Transverse colon (tissue), 4 donors: ENCODE results near the gene NKD1. TPM values are rescaled to one million over a fixed set of nuclear protein-coding genes. Genes with fewer than 3 reads are reported as not detected.
A peak's percentile ranks its signal among the peaks of the same experiment; 100 is the strongest.

Experiments used
- DNase-seq: peaks from one replicate; pipeline ENCODE4 v3.0.0-alpha.2; 2019
- H3K27ac ChIP-seq, 4 donors: fragments of 200-600 bp; sonication (generic); 2 replicates each; pipeline ENCODE4 v1.5.1; 2016 to 2018; ENCODE audit warnings: inconsistent platforms in 4 of 4
- H3K27me3 ChIP-seq: fragments of 200-600 bp; sonication (generic); 2 replicates; pipeline ENCODE4 v1.5.1; 2017; ENCODE audit warnings: inconsistent platforms
- H3K36me3 ChIP-seq, 4 donors: fragments of 200-600 bp; sonication (generic); 2 replicates each; pipeline ENCODE4 v1.5.1; 2017 to 2019; ENCODE audit warnings: inconsistent platforms in 4 of 4
- H3K4me1 ChIP-seq, 4 donors: fragments of 200-600 bp; sonication (generic); 2 replicates each; pipeline ENCODE4 v1.5.1; 2017 to 2020; ENCODE audit warnings: inconsistent platforms in 4 of 4
- H3K4me3 ChIP-seq, 4 donors: fragments of 200-600 bp; sonication (generic); 1 replicate in 1 of 4; 2 replicates in 3 of 4; pipeline versions ENCODE4 v1.5.1 to v1.6.1; 2017 to 2019; ENCODE audit warnings: inconsistent platforms in 4 of 4
- H3K9me3 ChIP-seq, 2 donors: fragments of 200-600 bp; sonication (generic); 2 replicates each; pipeline ENCODE4 v1.5.1; 2017 to 2019; ENCODE audit warnings: inconsistent platforms in 2 of 2
- EP300 ChIP-seq: sonication (generic); formaldehyde crosslinking; IDR thresholded peaks from one replicate; pipeline ENCODE4 v1.6.1; 2017; ENCODE audit warnings: antibody characterized with exemption, low read depth
- POLR2A ChIP-seq: fragments of 450-650 bp; IDR thresholded peaks from one replicate; pipeline ENCODE4 v1.6.1; 2016; ENCODE audit warnings: antibody characterized with exemption, mild to moderate bottlenecking, moderate library complexity
- POLR2AphosphoS5 ChIP-seq, 3 donors: sonication (generic); formaldehyde crosslinking; IDR thresholded peaks; one replicate each; pipeline ENCODE4 v1.6.1; 2016; ENCODE audit warnings: antibody characterized with exemption in 3 of 3
- WGBS, 2 donors: methylation state at CpG; one replicate each; pipeline ENCODE4 v1.1.5; 2018; ENCODE audit warnings: low coverage in 1 of 2; 5-methylcytosine and 5-hydroxymethylcytosine counted together
- in situ Hi-C, 4 donors: fragments of 200-750 bp; cut with MboI; loops; one replicate each; pipeline versions ENCODE4 v1.15.0 to v1.15.1; 2017; ENCODE audit warnings: low sequenced_read_pairs in 3 of 4, low pct_ligation_motif_present in 1 of 4, low pct_unique_long_range_greater_than_20kb in 1 of 4
- intact Hi-C: fragments of 100-400 bp; cut with DNase I; formaldehyde crosslinking; loops from one replicate; pipeline ENCODE4 v1.15.1; 2023; ENCODE audit warnings: low total_unique reads
- total RNA-seq, 4 donors: library from RNA; depleted of rRNA; stranded (reverse); fragments of >200 nt; gene quantifications; one replicate each; pipeline ENCODE4 v1.1.0, GENCODE V29; 2016
- TF ChIP-seq, protein P1 (sequence below), 5 experiments: fragments of 200-600 bp in 3 of 5; fragments of 450-650 bp in 2 of 5; sonication (generic) in 3 of 5; IDR thresholded peaks; 1 replicate in 2 of 5; 2 replicates in 3 of 5; pipeline ENCODE4 v1.5.1; 2016 to 2017; ENCODE audit warnings: antibody characterized with exemption in 5 of 5, inconsistent platforms in 3 of 5, mild to moderate bottlenecking in 2 of 5, moderate library complexity in 1 of 5

NKD1 gene
- total RNA-seq, 4 donors from 2014 or later: 1.7 to 98.1 (median 2.5) TPM

GRCh38 chr16:50642349-50642748, 94.2 kb downstream of the NKD1 start:
- no peak for DNase-seq
- intact Hi-C loops: loop anchor here (5.0 kb wide), 1 partner anchor 260 kb away; no protein-coding TSS in a partner anchor
- 92 to 94% methylated on average over 4 to 5 of the region's 5 CpGs for WGBS, 2 donors
- Histone ChIP-seq H3K4me1 (no peaks in the 10 kb centered on the region), H3K36me3 (no peaks in the 10 kb centered on the region), H3K9me3 (no peaks in the 10 kb centered on the region), H3K4me3 (no peak overlapping the region), H3K27ac (no peak overlapping the region), H3K27me3 (no peaks in the 10 kb centered on the region)
- in situ Hi-C loops: no loop called here
- no peak for TF ChIP-seq POLR2AphosphoS5 (IDR thresholded peaks at IDR 0.05)
- TF ChIP-seq EP300: no peak
- TF ChIP-seq POLR2A: no peak

- no peak for DNase-seq
- no peak overlapping the region for H3K4me3 ChIP-seq
- H3K36me3 ChIP-seq: no peaks in the 10 kb centered on the region
- no peaks in the 10 kb centered on the region for H3K27me3 ChIP-seq
- in situ Hi-C loops (no loop called here), intact Hi-C loops (loop anchor here (5.0 kb wide), 1 partner anchor 261 kb away; no protein-coding TSS in a partner anchor)
- H3K27ac ChIP-seq: no peak overlapping the region
- TF ChIP-seq POLR2AphosphoS5 (IDR thresholded peaks at IDR 0.05) (no peak), POLR2A (no peak), EP300 (no peak)
- TF ChIP-seq, protein P1, sequence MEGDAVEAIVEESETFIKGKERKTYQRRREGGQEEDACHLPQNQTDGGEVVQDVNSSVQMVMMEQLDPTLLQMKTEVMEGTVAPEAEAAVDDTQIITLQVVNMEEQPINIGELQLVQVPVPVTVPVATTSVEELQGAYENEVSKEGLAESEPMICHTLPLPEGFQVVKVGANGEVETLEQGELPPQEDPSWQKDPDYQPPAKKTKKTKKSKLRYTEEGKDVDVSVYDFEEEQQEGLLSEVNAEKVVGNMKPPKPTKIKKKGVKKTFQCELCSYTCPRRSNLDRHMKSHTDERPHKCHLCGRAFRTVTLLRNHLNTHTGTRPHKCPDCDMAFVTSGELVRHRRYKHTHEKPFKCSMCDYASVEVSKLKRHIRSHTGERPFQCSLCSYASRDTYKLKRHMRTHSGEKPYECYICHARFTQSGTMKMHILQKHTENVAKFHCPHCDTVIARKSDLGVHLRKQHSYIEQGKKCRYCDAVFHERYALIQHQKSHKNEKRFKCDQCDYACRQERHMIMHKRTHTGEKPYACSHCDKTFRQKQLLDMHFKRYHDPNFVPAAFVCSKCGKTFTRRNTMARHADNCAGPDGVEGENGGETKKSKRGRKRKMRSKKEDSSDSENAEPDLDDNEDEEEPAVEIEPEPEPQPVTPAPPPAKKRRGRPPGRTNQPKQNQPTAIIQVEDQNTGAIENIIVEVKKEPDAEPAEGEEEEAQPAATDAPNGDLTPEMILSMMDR (IDR thresholded peaks at IDR 0.05): no peak
- H3K4me1 ChIP-seq: no peaks in the 10 kb centered on the region
- H3K9me3 ChIP-seq: no peaks in the 10 kb centered on the region
- WGBS, 2 donors: 75% methylated on average over 4 of the region's 4 CpGs; no CpG with 5 or more reads in 1 of the 2 donors
These were observed 95.0 kb downstream of the NKD1 start for GRCh38 chr16:50643192-50643591.

- no peaks in the 10 kb centered on the region for H3K4me1 ChIP-seq
- H3K27ac ChIP-seq: no peak overlapping the region
- intact Hi-C loops (loop anchor here (5.0 kb wide), 1 partner anchor 262 kb away; no protein-coding TSS in a partner anchor), in situ Hi-C loops (no loop called here)
- 93 to 95% methylated on average over 5 of the region's 5 CpGs for WGBS, 2 donors
- DNase-seq: no peak
- no peaks in the 10 kb centered on the region for H3K36me3 ChIP-seq
- TF ChIP-seq EP300: no peak
- no peak for TF ChIP-seq POLR2A
- no peak for TF ChIP-seq POLR2AphosphoS5 (IDR thresholded peaks at IDR 0.05)
- TF ChIP-seq, protein P1 (IDR thresholded peaks at IDR 0.05): no peak
- no peak overlapping the region for H3K4me3 ChIP-seq
- no peaks in the 10 kb centered on the region for H3K27me3 ChIP-seq
- no peaks in the 10 kb centered on the region for H3K9me3 ChIP-seq
These were observed 96.0 kb downstream of the NKD1 start for GRCh38 chr16:50644245-50644644.

GRCh38 chr16:50644729-50645128, 96.5 kb downstream of the NKD1 start:
- Histone ChIP-seq H3K36me3 (no peaks in the 10 kb centered on the region), H3K9me3 (no peaks in the 10 kb centered on the region), H3K27me3 (no peaks in the 10 kb centered on the region), H3K27ac (no peak overlapping the region), H3K4me3 (no peak overlapping the region), H3K4me1 (no peaks in the 10 kb centered on the region)
- TF ChIP-seq, protein P1 (IDR thresholded peaks at IDR 0.05): peak in 3 of 5 experiments; percentile 11 to 32 (median 18)
- TF ChIP-seq POLR2A: no peak
- in situ Hi-C loops: no loop called here
- 51% methylated on average over 6 of the region's 6 CpGs; no CpG with 5 or more reads in 1 of the 2 donors for WGBS, 2 donors
- DNase-seq: peak; percentile 26
- intact Hi-C loops: loop anchor here (5.0 kb wide), 1 partner anchor 262 kb away; no protein-coding TSS in a partner anchor
